AG04450 (cell line): Measurements from ENCODE around the gene KIFC3. TPM values are rescaled to one million over a fixed set of nuclear protein-coding genes. Genes with fewer than 3 reads are reported as not detected.

Experiments
- CTCF ChIA-PET: fragments of 300-600, 350-600 bp; formaldehyde crosslinking; extraction: SDS; loops from one replicate; lab custom pipeline; 2022; ENCODE audit warnings: antibody characterized with exemption, inconsistent platforms; lab: Charles Lee
- POLR2A ChIA-PET: fragments of 350-600 bp; formaldehyde crosslinking; extraction: SDS; loops from one replicate; lab custom pipeline; 2021; ENCODE audit warnings: antibody characterized with exemption, inconsistent platforms; lab: Yijun Ruan, JAX
- DNase-seq: peaks from one replicate; pipeline ENCODE4 v3.0.0-alpha.2; 2011; ENCODE audit warnings: low read depth, low spot score
- H3K27ac ChIP-seq: one replicate; pipeline ENCODE4 v1.5.1; 2012; ENCODE audit warnings: low read depth, low read length, control low read depth
- H3K27me3 ChIP-seq: one replicate; pipeline ENCODE4 v1.6.0; 2012; ENCODE audit warnings: low read length; ENCODE audit not compliant: control insufficient read depth, insufficient read depth
- H3K4me3 ChIP-seq: 2 replicates; pipeline ENCODE4 v1.5.1; 2011; ENCODE audit warnings: mild to moderate bottlenecking, low read depth, low read length, control low read depth
- H3K9me3 ChIP-seq: 2 replicates; pipeline ENCODE4 v1.5.1; 2012; ENCODE audit warnings: low read length; ENCODE audit not compliant: control insufficient read depth, insufficient read depth
- polyA plus RNA-seq: library from polyadenylated mRNA; depleted of rRNA; stranded (reverse); fragments of >200 nt; gene quantifications from 2 replicates; pipeline ENCODE4 v1.2.3, GENCODE V29; 2011
- TF ChIP-seq, protein P1 (sequence below): IDR thresholded peaks from 2 replicates; pipeline ENCODE4 v1.5.1; 2011; ENCODE audit warnings: low read depth, low read length, control low read depth, inconsistent platforms

Gene KIFC3
- polyA plus RNA-seq, 1 experiment, result 24.4 TPM

DNA sequence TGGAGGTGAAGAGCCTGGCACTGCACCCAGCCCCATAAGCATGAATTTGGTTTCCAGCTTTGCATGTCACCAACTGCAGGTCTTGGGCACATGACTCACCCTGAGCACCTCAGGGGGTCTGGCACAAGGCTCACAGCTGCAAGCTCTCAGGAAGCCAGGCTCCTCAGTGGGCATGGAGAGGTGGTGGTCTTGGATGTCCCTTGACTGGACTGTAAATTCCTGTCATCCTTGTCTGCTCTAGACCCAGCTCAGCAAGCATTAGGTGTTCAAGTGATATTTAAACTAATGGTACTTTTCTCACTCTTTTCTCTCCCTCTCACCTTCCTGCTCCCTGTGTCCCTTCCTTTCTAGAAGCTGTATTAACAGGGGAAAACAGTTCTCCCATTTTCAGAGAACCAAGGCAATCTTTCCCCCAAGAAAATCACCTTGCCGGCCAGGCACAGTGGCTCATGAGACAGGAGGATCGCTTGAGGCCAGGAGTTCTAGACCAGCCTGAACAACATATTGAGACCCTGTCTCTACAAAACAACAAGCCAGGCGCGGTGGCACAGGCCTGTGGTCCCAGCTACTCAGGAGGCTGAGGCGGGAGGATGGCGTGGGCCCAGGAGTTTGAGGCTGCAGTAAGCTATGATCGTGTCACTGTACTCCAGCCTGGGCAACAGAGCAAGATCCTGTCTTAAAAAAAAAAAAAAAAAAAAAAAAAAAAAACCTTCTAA is 5.1 kb upstream of the KIFC3 start:
- CTCF ChIA-PET, result interaction anchor here (0.6 to 1.4 kb wide), 3 partner anchors 56 to 273 kb away, joined by 3 to 9 read pairs (median 4); no protein-coding TSS in a partner anchor
- peak overlapping the region; percentile 47 for H3K27ac ChIP-seq
- no peaks in the 10 kb centered on the region for H3K27me3 ChIP-seq
- H3K4me3 ChIP-seq, result no peak overlapping the region
- POLR2A ChIA-PET, result no interaction called here
- DNase-seq, result no peak
- H3K9me3 ChIP-seq, result no peaks in the 10 kb centered on the region
- TF ChIP-seq, protein P1, sequence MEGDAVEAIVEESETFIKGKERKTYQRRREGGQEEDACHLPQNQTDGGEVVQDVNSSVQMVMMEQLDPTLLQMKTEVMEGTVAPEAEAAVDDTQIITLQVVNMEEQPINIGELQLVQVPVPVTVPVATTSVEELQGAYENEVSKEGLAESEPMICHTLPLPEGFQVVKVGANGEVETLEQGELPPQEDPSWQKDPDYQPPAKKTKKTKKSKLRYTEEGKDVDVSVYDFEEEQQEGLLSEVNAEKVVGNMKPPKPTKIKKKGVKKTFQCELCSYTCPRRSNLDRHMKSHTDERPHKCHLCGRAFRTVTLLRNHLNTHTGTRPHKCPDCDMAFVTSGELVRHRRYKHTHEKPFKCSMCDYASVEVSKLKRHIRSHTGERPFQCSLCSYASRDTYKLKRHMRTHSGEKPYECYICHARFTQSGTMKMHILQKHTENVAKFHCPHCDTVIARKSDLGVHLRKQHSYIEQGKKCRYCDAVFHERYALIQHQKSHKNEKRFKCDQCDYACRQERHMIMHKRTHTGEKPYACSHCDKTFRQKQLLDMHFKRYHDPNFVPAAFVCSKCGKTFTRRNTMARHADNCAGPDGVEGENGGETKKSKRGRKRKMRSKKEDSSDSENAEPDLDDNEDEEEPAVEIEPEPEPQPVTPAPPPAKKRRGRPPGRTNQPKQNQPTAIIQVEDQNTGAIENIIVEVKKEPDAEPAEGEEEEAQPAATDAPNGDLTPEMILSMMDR, result no peak

GRCh38 chr16:57805176-57805575 is 2.9 kb upstream of the KIFC3 start:
- Histone ChIP-seq H3K27ac (no peak overlapping the region), H3K4me3 (no peak overlapping the region), H3K27me3 (no peaks in the 10 kb centered on the region), H3K9me3 (no peaks in the 10 kb centered on the region)
- TF ChIP-seq, protein P1, result no peak
- DNase-seq, result no peak
- CTCF ChIA-PET, result no interaction called here
- POLR2A ChIA-PET, result no interaction called here

- ChIA-PET POLR2A (interaction anchor here (0.7 kb wide), 1 partner anchor 17 kb away, joined by 3 read pairs; no protein-coding TSS in a partner anchor), CTCF (interaction anchor here (0.5 to 1.2 kb wide), 3 partner anchors 49 to 215 kb away, joined by 3 to 10 read pairs (median 4); no protein-coding TSS in a partner anchor)
- TF ChIP-seq, protein P1, result no peak
- Histone ChIP-seq H3K4me3 (no peak overlapping the region), H3K9me3 (no peaks in the 10 kb centered on the region), H3K27ac (no peak overlapping the region), H3K27me3 (no peaks in the 10 kb centered on the region)
- no peak for DNase-seq
Measured at GRCh38 chr16:57804111-57804837, 2.0 kb upstream of the KIFC3 start.

- no peak for DNase-seq
- ChIA-PET CTCF (interaction anchor here (0.5 to 1.2 kb wide), 2 partner anchors 60 to 214 kb away, joined by 4 to 10 read pairs; no protein-coding TSS in a partner anchor), POLR2A (no interaction called here)
- TF ChIP-seq, protein P1, result no peak
- H3K27ac ChIP-seq, result peak overlapping the region; percentile 77
- H3K9me3 ChIP-seq, result no peaks in the 10 kb centered on the region
- no peak overlapping the region for H3K4me3 ChIP-seq
- no peaks in the 10 kb centered on the region for H3K27me3 ChIP-seq
Measured at GRCh38 chr16:57803134-57803990, 1.1 kb upstream of the KIFC3 start.
